ENCODE data around the gene MFN2. TPM values are rescaled to one million over a fixed set of nuclear protein-coding genes. Genes with fewer than 3 reads are reported as not detected.

The MFN2 gene
- total RNA-seq, 4 donors from 2014 or later: 53.8 to 71.6 (median 58.7) TPM

- 94 to 100% methylated on average over 1 to 9 of the region's 14 CpGs for WGBS, 2 donors
- peaks cover 0 to 57% (median 2%) of the 10 kb centered on the region in 3 donors for H3K36me3 ChIP-seq
- no peak overlapping the region for H3K4me3 ChIP-seq
- H3K9me3 ChIP-seq: no peaks in the 10 kb centered on the region
- TF ChIP-seq CTCF (IDR thresholded peaks at IDR 0.05) (no peak), POLR2A (IDR thresholded peaks at IDR 0.05) (no peak), EP300 (IDR thresholded peaks at IDR 0.05) (no peak)
- peaks cover 0 to 15% (median 7%) of the 10 kb centered on the region in 4 donors for H3K4me1 ChIP-seq
- no peak for DNase-seq (ENCODE audit: low spot score in 2 of 2)
- no peaks in the 10 kb centered on the region for H3K27me3 ChIP-seq
- H3K27ac ChIP-seq: no peak overlapping the region
Observed at GRCh38 chr1:12022036-12022435, 41.8 kb downstream of the MFN2 start.

- H3K36me3 ChIP-seq: peaks cover 3 to 98% (median 6%) of the 10 kb centered on the region in 3 donors
- H3K27ac ChIP-seq: no peak overlapping the region
- H3K27me3 ChIP-seq: no peaks in the 10 kb centered on the region
- H3K4me1 ChIP-seq: peaks cover 0 to 6% (median 0%) of the 10 kb centered on the region in 4 donors
- no peaks in the 10 kb centered on the region for H3K9me3 ChIP-seq
- DNase-seq (ENCODE audit: low spot score in 2 of 2): no peak
- H3K4me3 ChIP-seq: no peak overlapping the region
- 87 to 88% methylated on average over 10 of the region's 10 CpGs for WGBS, 2 donors
- TF ChIP-seq EP300 (IDR thresholded peaks at IDR 0.05): no peak
- TF ChIP-seq CTCF (IDR thresholded peaks at IDR 0.05): no peak
- no peak for TF ChIP-seq POLR2A (IDR thresholded peaks at IDR 0.05)
Observed at GRCh38 chr1:12026586-12026985, 46.3 kb downstream of the MFN2 start.

GRCh38 chr1:12028248-12028647 lies 48.0 kb downstream of the MFN2 start:
- Histone ChIP-seq H3K4me1 (peaks cover 0 to 22% (median 3%) of the 10 kb centered on the region in 4 donors), H3K9me3 (no peaks in the 10 kb centered on the region), H3K27me3 (no peaks in the 10 kb centered on the region), H3K27ac (no peak overlapping the region), H3K4me3 (no peak overlapping the region), H3K36me3 (peaks cover 3 to 93% (median 6%) of the 10 kb centered on the region in 3 donors)
- no peak for DNase-seq (ENCODE audit: low spot score in 2 of 2)
- no peak for TF ChIP-seq CTCF (IDR thresholded peaks at IDR 0.05)
- TF ChIP-seq EP300 (IDR thresholded peaks at IDR 0.05): no peak
- no peak for TF ChIP-seq POLR2A (IDR thresholded peaks at IDR 0.05)
- WGBS, 2 donors: 82 to 94% methylated on average over 8 of the region's 8 CpGs

GRCh38 chr1:12028957-12029511 lies 48.8 kb downstream of the MFN2 start:
- peaks cover 3 to 86% (median 6%) of the 10 kb centered on the region in 3 donors for H3K36me3 ChIP-seq
- no peaks in the 10 kb centered on the region for H3K27me3 ChIP-seq
- no peak overlapping the region for H3K4me3 ChIP-seq
- no peaks in the 10 kb centered on the region for H3K9me3 ChIP-seq
- peaks cover 0 to 30% (median 10%) of the 10 kb centered on the region in 4 donors for H3K4me1 ChIP-seq
- no peak for TF ChIP-seq EP300 (IDR thresholded peaks at IDR 0.05)
- no peak for TF ChIP-seq POLR2A (IDR thresholded peaks at IDR 0.05)
- TF ChIP-seq CTCF (IDR thresholded peaks at IDR 0.05): no peak
- H3K27ac ChIP-seq: no peak overlapping the region
- 94 to 96% methylated on average over 8 to 19 of the region's 19 CpGs for WGBS, 2 donors
- DNase-seq (ENCODE audit: low spot score in 2 of 2): no peak

- no peak for DNase-seq (ENCODE audit: low spot score in 2 of 2)
- no peak overlapping the region for H3K4me3 ChIP-seq
- H3K27me3 ChIP-seq: no peaks in the 10 kb centered on the region
- WGBS, 2 donors: 90 to 94% methylated on average over 20 to 22 of the region's 32 CpGs
- peaks cover 3 to 78% (median 6%) of the 10 kb centered on the region in 3 donors for H3K36me3 ChIP-seq
- H3K9me3 ChIP-seq: no peaks in the 10 kb centered on the region
- peaks cover 0 to 38% (median 16%) of the 10 kb centered on the region in 4 donors for H3K4me1 ChIP-seq
- H3K27ac ChIP-seq: no peak overlapping the region
- TF ChIP-seq POLR2A (IDR thresholded peaks at IDR 0.05): no peak
- TF ChIP-seq CTCF (IDR thresholded peaks at IDR 0.05): no peak
- no peak for TF ChIP-seq EP300 (IDR thresholded peaks at IDR 0.05)
Observed at GRCh38 chr1:12029720-12030339, 49.6 kb downstream of the MFN2 start.
